ENCODE data around the gene G2E3.

- no peak for TF ChIP-seq CTCF (IDR thresholded peaks at IDR 0.05)
- no peak for TF ChIP-seq POLR2A (IDR thresholded peaks at IDR 0.05)
These were observed 30.8 kb upstream of the G2E3 start for GRCh38 chr14:30528119-30528518.

Measured in body of pancreas (tissue), 4 donors.